HEK293 (cell line): ENCODE measurements around the gene STK32A.

Experiments used
- CTCF ChIA-PET: fragments of 350-600 bp; formaldehyde crosslinking; extraction: SDS; loops from one replicate; lab custom pipeline; 2021; ENCODE audit warnings: antibody characterized with exemption; lab: Yijun Ruan, JAX
- POLR2A ChIA-PET: fragments of 300-600 bp; formaldehyde crosslinking; extraction: SDS; loops from one replicate; lab custom pipeline; 2020; ENCODE audit warnings: antibody characterized with exemption, inconsistent platforms; lab: Yijun Ruan, JAX
- H3K27ac ChIP-seq: fragments of 200-500 bp; sonication (Bioruptor generic); 2 replicates; pipeline ENCODE4 v1.5.1; 2014; ENCODE audit warnings: low read depth, low read length, control low read depth, inconsistent platforms; ENCODE audit errors: extremely low read depth
- H3K36me3 ChIP-seq, 2 experiments: fragments of 200-500 bp in 1 of 2; sonication (Bioruptor generic) in 1 of 2; 1 replicate in 1 of 2; 2 replicates in 1 of 2; pipeline ENCODE4 v1.5.1; 2014 to 2017; ENCODE audit warnings: inconsistent platforms in 2 of 2, low read length in 2 of 2; ENCODE audit not compliant: control insufficient read depth in 2 of 2, insufficient read depth in 1 of 2
- H3K4me1 ChIP-seq: fragments of 200-500 bp; sonication (Bioruptor generic); 2 replicates; pipeline ENCODE4 v1.5.1; 2014; ENCODE audit warnings: mild to moderate bottlenecking, low read length, inconsistent platforms; ENCODE audit not compliant: control insufficient read depth, insufficient read depth
- H3K4me3 ChIP-seq: 2 replicates; pipeline ENCODE4 v1.5.1; 2011; ENCODE audit warnings: low read depth, mild to moderate bottlenecking, control low read depth, low read length, moderate library complexity
- H3K9me3 ChIP-seq: fragments of 200-500 bp; sonication (Bioruptor generic); 2 replicates; pipeline ENCODE4 v1.5.1; 2014; ENCODE audit warnings: low read depth, low read length, inconsistent platforms; ENCODE audit not compliant: control insufficient read depth, insufficient read depth
- EGR2 ChIP-seq: fragments of 450-650 bp; formaldehyde crosslinking; IDR thresholded peaks from 2 replicates; pipeline ENCODE4 v1.5.1; 2016; ENCODE audit warnings: low read depth, missing biosample characterization, missing genetic modification characterization
- KLF1 ChIP-seq: fragments of 450-650 bp; formaldehyde crosslinking; IDR thresholded peaks from 2 replicates; pipeline ENCODE4 v1.5.1; 2016; ENCODE audit warnings: missing biosample characterization, missing genetic modification characterization
- SP2 ChIP-seq: fragments of 450-650 bp; formaldehyde crosslinking; IDR thresholded peaks from 2 replicates; pipeline ENCODE4 v1.5.1; 2016; ENCODE audit warnings: missing biosample characterization, missing genetic modification characterization
- SP7 ChIP-seq: fragments of 450-650 bp; formaldehyde crosslinking; IDR thresholded peaks from 2 replicates; pipeline ENCODE4 v1.5.1; 2016; ENCODE audit warnings: missing biosample characterization, missing genetic modification characterization
- TCF7L2 ChIP-seq: IDR thresholded peaks from 2 replicates; pipeline ENCODE4 v1.6.1; 2011; ENCODE audit warnings: low read depth, mild to moderate bottlenecking, inconsistent platforms, low read length, moderate library complexity, borderline replicate concordance
- YY2 ChIP-seq: fragments of 450-650 bp; formaldehyde crosslinking; IDR thresholded peaks from 2 replicates; pipeline ENCODE4 v1.5.1; 2016; ENCODE audit warnings: missing biosample characterization, missing genetic modification characterization
- ZBTB17 ChIP-seq: fragments of 450-650 bp; formaldehyde crosslinking; IDR thresholded peaks from 2 replicates; pipeline ENCODE4 v1.5.1; 2016; ENCODE audit warnings: missing biosample characterization, missing genetic modification characterization
- ZBTB6 ChIP-seq: fragments of 450-650 bp; formaldehyde crosslinking; IDR thresholded peaks from 2 replicates; pipeline ENCODE4 v1.5.1; 2017; ENCODE audit warnings: missing biosample characterization, missing genetic modification characterization
- ZFP3 ChIP-seq: fragments of 450-650 bp; formaldehyde crosslinking; IDR thresholded peaks from 2 replicates; pipeline ENCODE4 v1.5.1; 2016; ENCODE audit warnings: low read depth, missing biosample characterization, missing genetic modification characterization
- ZFP41 ChIP-seq: fragments of 450-650 bp; formaldehyde crosslinking; IDR thresholded peaks from 2 replicates; pipeline ENCODE4 v1.5.1; 2016; ENCODE audit warnings: missing biosample characterization, missing genetic modification characterization, borderline replicate concordance
- ZNF175 ChIP-seq: fragments of 450-650 bp; formaldehyde crosslinking; IDR thresholded peaks from 2 replicates; pipeline ENCODE4 v1.5.1; 2016; ENCODE audit warnings: missing biosample characterization, missing genetic modification characterization
- ZNF324 ChIP-seq: fragments of 450-650 bp; formaldehyde crosslinking; IDR thresholded peaks from 2 replicates; pipeline ENCODE4 v1.5.1; 2016; ENCODE audit warnings: missing biosample characterization, missing genetic modification characterization
- ZNF391 ChIP-seq: fragments of 450-650 bp; formaldehyde crosslinking; IDR thresholded peaks from 2 replicates; pipeline ENCODE4 v1.5.1; 2016; ENCODE audit warnings: low read depth, missing biosample characterization, missing genetic modification characterization, borderline replicate concordance
- ZNF394 ChIP-seq: fragments of 450-650 bp; formaldehyde crosslinking; IDR thresholded peaks from 2 replicates; pipeline ENCODE4 v1.5.1; 2016; ENCODE audit warnings: missing biosample characterization, missing genetic modification characterization, mild to moderate bottlenecking, moderate library complexity, borderline replicate concordance
- ZNF433 ChIP-seq: fragments of 450-650 bp; formaldehyde crosslinking; IDR thresholded peaks from 2 replicates; pipeline ENCODE4 v1.5.1; 2016; ENCODE audit warnings: missing biosample characterization, missing genetic modification characterization, low read depth
- ZNF654 ChIP-seq: fragments of 450-650 bp; formaldehyde crosslinking; IDR thresholded peaks from 2 replicates; pipeline ENCODE4 v1.5.1; 2016; ENCODE audit warnings: low read depth, missing biosample characterization, missing genetic modification characterization
- ZNF658 ChIP-seq: fragments of 450-650 bp; formaldehyde crosslinking; IDR thresholded peaks from 2 replicates; pipeline ENCODE4; 2016; ENCODE audit warnings: missing biosample characterization, missing genetic modification characterization
- ZNF664 ChIP-seq: fragments of 450-650 bp; formaldehyde crosslinking; IDR thresholded peaks from 2 replicates; pipeline ENCODE4 v1.5.1; 2016; ENCODE audit warnings: missing biosample characterization, missing genetic modification characterization
- ZNF707 ChIP-seq: fragments of 450-650 bp; formaldehyde crosslinking; IDR thresholded peaks from 2 replicates; pipeline ENCODE4 v1.5.1; 2016; ENCODE audit warnings: missing biosample characterization, missing genetic modification characterization
- ZNF830 ChIP-seq: fragments of 450-650 bp; IDR thresholded peaks from 2 replicates; pipeline ENCODE4 v1.5.0; 2018; ENCODE audit warnings: missing biosample characterization, missing genetic modification characterization, low read depth, mild to moderate bottlenecking, moderate library complexity
- TF ChIP-seq, protein P1 (sequence below): fragments of 450-650 bp; formaldehyde crosslinking; IDR thresholded peaks from 2 replicates; pipeline ENCODE4 v1.5.1; 2016; ENCODE audit warnings: missing biosample characterization, missing genetic modification characterization
- TF ChIP-seq, protein P2 (sequence below): fragments of 450-650 bp; formaldehyde crosslinking; IDR thresholded peaks from 2 replicates; pipeline ENCODE4 v1.5.1; 2016; ENCODE audit warnings: missing biosample characterization, missing genetic modification characterization

STK32A gene

DNA sequence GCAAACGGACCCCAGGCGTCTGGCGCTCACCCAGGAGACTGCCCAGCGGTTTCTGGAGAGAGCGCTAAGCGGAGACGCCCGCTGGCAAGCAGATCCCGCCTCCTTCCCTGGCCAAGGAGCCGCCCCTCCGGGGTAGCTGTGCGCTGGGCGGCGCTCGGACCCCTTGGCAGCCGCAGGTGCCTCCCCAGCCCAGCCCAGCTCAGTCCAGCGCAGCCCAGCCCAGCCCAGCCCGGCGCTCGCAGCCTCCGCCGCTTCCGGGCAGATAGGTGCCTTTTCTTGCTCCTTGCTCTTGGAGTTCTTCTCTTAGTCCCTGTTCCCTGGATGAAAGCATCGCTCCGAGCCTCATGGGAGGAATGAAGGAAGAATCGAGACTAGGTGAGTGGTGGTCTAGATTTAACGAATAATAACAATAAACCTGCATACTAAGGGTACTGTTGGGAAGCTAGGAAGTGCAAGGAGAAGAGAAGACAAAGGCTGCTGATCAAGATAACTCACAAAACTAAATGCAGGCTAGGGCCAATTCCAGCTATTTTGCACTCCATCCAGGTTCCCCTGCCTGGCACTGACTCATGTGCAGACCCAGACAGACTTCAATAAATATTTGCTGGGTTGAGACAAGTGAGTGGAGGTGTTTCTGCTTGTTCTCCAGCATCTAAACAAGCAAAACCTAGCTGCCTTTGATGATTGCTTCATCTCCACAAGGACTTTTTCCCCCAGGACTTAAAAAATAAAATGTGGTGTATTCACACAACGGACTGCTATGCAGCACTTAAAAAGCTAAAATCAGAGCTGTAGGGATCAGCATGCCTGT, at the start of gene STK32A (continued):
- TF ChIP-seq, protein P1, sequence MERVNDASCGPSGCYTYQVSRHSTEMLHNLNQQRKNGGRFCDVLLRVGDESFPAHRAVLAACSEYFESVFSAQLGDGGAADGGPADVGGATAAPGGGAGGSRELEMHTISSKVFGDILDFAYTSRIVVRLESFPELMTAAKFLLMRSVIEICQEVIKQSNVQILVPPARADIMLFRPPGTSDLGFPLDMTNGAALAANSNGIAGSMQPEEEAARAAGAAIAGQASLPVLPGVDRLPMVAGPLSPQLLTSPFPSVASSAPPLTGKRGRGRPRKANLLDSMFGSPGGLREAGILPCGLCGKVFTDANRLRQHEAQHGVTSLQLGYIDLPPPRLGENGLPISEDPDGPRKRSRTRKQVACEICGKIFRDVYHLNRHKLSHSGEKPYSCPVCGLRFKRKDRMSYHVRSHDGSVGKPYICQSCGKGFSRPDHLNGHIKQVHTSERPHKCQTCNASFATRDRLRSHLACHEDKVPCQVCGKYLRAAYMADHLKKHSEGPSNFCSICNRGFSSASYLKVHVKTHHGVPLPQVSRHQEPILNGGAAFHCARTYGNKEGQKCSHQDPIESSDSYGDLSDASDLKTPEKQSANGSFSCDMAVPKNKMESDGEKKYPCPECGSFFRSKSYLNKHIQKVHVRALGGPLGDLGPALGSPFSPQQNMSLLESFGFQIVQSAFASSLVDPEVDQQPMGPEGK (tag by site-specific recombination) = peak; percentile 32; the same call in 1 of the 2 replicates
- TF ChIP-seq ZNF664 (tag by site-specific recombination) = no peak
- TF ChIP-seq ZBTB17 = peak; percentile 95
- TF ChIP-seq KLF1 = peak; percentile 62
- no peak for TF ChIP-seq SP7 (tag by site-specific recombination)
- TF ChIP-seq, protein P2, sequence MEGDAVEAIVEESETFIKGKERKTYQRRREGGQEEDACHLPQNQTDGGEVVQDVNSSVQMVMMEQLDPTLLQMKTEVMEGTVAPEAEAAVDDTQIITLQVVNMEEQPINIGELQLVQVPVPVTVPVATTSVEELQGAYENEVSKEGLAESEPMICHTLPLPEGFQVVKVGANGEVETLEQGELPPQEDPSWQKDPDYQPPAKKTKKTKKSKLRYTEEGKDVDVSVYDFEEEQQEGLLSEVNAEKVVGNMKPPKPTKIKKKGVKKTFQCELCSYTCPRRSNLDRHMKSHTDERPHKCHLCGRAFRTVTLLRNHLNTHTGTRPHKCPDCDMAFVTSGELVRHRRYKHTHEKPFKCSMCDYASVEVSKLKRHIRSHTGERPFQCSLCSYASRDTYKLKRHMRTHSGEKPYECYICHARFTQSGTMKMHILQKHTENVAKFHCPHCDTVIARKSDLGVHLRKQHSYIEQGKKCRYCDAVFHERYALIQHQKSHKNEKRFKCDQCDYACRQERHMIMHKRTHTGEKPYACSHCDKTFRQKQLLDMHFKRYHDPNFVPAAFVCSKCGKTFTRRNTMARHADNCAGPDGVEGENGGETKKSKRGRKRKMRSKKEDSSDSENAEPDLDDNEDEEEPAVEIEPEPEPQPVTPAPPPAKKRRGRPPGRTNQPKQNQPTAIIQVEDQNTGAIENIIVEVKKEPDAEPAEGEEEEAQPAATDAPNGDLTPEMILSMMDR (tag by site-specific recombination) = peak; percentile 38; the same call in 1 of the 2 replicates
- TF ChIP-seq SP2 (tag by site-specific recombination) = peak; percentile 69
- TF ChIP-seq TCF7L2 = no peak

DNA sequence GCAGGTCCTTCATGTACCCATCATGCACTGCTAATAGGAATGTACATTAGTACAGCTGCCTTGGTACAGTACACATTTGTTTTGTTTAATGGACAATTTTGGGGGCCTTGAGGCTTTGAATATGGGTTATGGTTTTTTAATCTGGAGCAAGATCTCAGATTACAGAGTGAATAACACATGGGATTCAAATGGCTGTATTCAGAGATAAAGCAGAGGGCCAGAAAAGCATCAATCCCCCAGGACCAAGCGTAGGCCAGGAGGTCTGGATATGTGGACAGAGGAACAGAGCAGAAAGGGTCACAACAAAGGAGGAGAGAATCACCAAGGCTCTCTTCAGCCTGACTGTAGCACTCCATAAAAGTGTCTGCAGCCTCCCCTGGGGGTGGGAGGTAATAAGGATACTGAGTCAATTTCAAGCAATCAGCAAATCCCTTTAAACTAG, 47.7 kb upstream of the STK32A start:
- no peak overlapping the region for H3K27ac ChIP-seq
- TF ChIP-seq ZNF654 (tag by site-specific recombination) (no peak), ZNF658 (no peak), ZNF175 (no peak), EGR2 (no peak), ZNF830 (tag by site-specific recombination) (no peak), ZNF324 (no peak), ZFP41 (tag by site-specific recombination) (no peak), ZNF391 (tag by site-specific recombination) (no peak), ZBTB6 (tag by site-specific recombination) (no peak), ZNF394 (tag by site-specific recombination) (no peak), ZNF707 (no peak), YY2 (no peak), ZNF433 (no peak), ZFP3 (tag by site-specific recombination) (no peak)
- H3K4me1 ChIP-seq = no peaks in the 10 kb centered on the region
- POLR2A ChIA-PET = no interaction called here
- H3K36me3 ChIP-seq = no peaks in the 10 kb centered on the region
- H3K4me3 ChIP-seq = no peak overlapping the region
- H3K9me3 ChIP-seq = no peaks in the 10 kb centered on the region
- CTCF ChIA-PET = interaction anchor here (0.6 to 5.9 kb wide), 10 partner anchors 8 to 655 kb away, joined by 3 to 78 read pairs (median 11); no protein-coding TSS in a partner anchor
